H9 (cell line): ENCODE results near the gene MGAT5B. TPM values are rescaled to one million over a fixed set of nuclear protein-coding genes. Genes with fewer than 3 reads are reported as not detected.
"Not testable (repeated sequence)": the region's sequence is repeated elsewhere in the genome, so short reads cannot be mapped to it uniquely, and the experiment has no call there.

Experiments used
- DNase-seq: peaks from one replicate; pipeline ENCODE4 v3.0.0-alpha.2; 2017
- H2AFZ ChIP-seq: one replicate; pipeline ENCODE4 v1.6.1; 2013; ENCODE audit warnings: mild to moderate bottlenecking, low read length, control low read depth, moderate library complexity
- H2AK5ac ChIP-seq: 2 replicates; pipeline ENCODE4 v1.6.1; 2013; ENCODE audit warnings: low read length, control low read depth, mixed read lengths; ENCODE audit not compliant: insufficient read length
- H2BK120ac ChIP-seq: one replicate; pipeline ENCODE4 v1.6.1; 2013; ENCODE audit warnings: low read depth, mild to moderate bottlenecking, low read length, control low read depth, inconsistent platforms; ENCODE audit not compliant: poor library complexity, severe bottlenecking
- H2BK12ac ChIP-seq: 2 replicates; pipeline ENCODE4 v1.6.1; 2013; ENCODE audit warnings: low read length, control low read depth, mixed read lengths, low read depth; ENCODE audit not compliant: insufficient read length
- H2BK15ac ChIP-seq: 2 replicates; pipeline ENCODE4 v1.6.1; 2013; ENCODE audit warnings: low read depth, low read length, control low read depth
- H2BK20ac ChIP-seq: one replicate; pipeline ENCODE4 v1.6.1; 2013; ENCODE audit warnings: low read depth, mild to moderate bottlenecking, low read length, control low read depth, inconsistent platforms; ENCODE audit not compliant: poor library complexity, severe bottlenecking
- H2BK5ac ChIP-seq: 2 replicates; pipeline ENCODE4 v1.6.1; 2013; ENCODE audit warnings: low read length, control low read depth, mixed read lengths; ENCODE audit not compliant: insufficient read length
- H3K14ac ChIP-seq: 2 replicates; pipeline ENCODE4 v1.6.1; 2013; ENCODE audit warnings: low read length, control low read depth; ENCODE audit not compliant: insufficient read depth
- H3K18ac ChIP-seq: 2 replicates; pipeline ENCODE4 v1.6.1; 2013; ENCODE audit warnings: low read depth, mild to moderate bottlenecking, mixed read lengths, low read length, control low read depth; ENCODE audit not compliant: insufficient read length
- H3K23ac ChIP-seq: 2 replicates; pipeline ENCODE4 v1.6.1; 2013; ENCODE audit warnings: low read length, control low read depth, mixed read lengths, low read depth; ENCODE audit not compliant: insufficient read length
- H3K23me2 ChIP-seq: 2 replicates; pipeline ENCODE4 v1.6.1; 2013; ENCODE audit warnings: low read depth, mild to moderate bottlenecking, mixed read lengths, low read length, control low read depth; ENCODE audit not compliant: insufficient read length, poor library complexity, severe bottlenecking
- H3K27ac ChIP-seq: 2 replicates; pipeline ENCODE4 v1.5.1; 2013; ENCODE audit warnings: low read length, control low read depth, mixed read lengths, low read depth; ENCODE audit not compliant: insufficient read length
- H3K27me3 ChIP-seq: 2 replicates; pipeline ENCODE4 v1.6.1; 2013; ENCODE audit warnings: low read length, control low read depth, inconsistent platforms; ENCODE audit not compliant: insufficient read depth
- H3K4ac ChIP-seq: 2 replicates; pipeline ENCODE4 v1.6.1; 2013; ENCODE audit warnings: low read depth, mild to moderate bottlenecking, control low read depth, inconsistent platforms, low read length, moderate library complexity
- H3K4me1 ChIP-seq: 2 replicates; pipeline ENCODE4 v1.6.1; 2013; ENCODE audit warnings: low read length, control low read depth, inconsistent platforms; ENCODE audit not compliant: insufficient read depth
- H3K4me2 ChIP-seq: 2 replicates; pipeline ENCODE4 v1.6.1; 2013; ENCODE audit warnings: low read length, control low read depth, mixed read lengths; ENCODE audit not compliant: insufficient read length, insufficient read depth
- H3K56ac ChIP-seq: 2 replicates; pipeline ENCODE4 v1.6.1; 2013; ENCODE audit warnings: low read depth, mild to moderate bottlenecking, mixed read lengths, low read length, control low read depth; ENCODE audit not compliant: insufficient read length
- H3K79me1 ChIP-seq: 2 replicates; pipeline ENCODE4 v1.6.1; 2013; ENCODE audit warnings: low read depth, mild to moderate bottlenecking, moderate library complexity, low read length, control low read depth, inconsistent platforms; ENCODE audit not compliant: insufficient read depth, poor library complexity, severe bottlenecking
- H3K79me2 ChIP-seq: 2 replicates; pipeline ENCODE4 v1.6.1; 2013; ENCODE audit warnings: low read length, control low read depth, inconsistent platforms; ENCODE audit not compliant: insufficient read depth
- H3K9ac ChIP-seq: 2 replicates; pipeline ENCODE4 v1.6.1; 2013; ENCODE audit warnings: low read length, control low read depth, mixed read lengths; ENCODE audit not compliant: insufficient read length; ENCODE audit errors: extremely low read depth
- H3K9me3 ChIP-seq: one replicate; pipeline ENCODE4 v1.6.1; 2013; ENCODE audit warnings: low read depth, low read length, inconsistent platforms; ENCODE audit not compliant: control insufficient read depth
- H3T11ph ChIP-seq: one replicate; pipeline ENCODE4 v1.6.1; 2013; ENCODE audit warnings: mild to moderate bottlenecking, low read length, control low read depth, inconsistent platforms
- H4K20me1 ChIP-seq: one replicate; pipeline ENCODE4 v1.6.1; 2013; ENCODE audit not compliant: control insufficient read depth, insufficient read length, insufficient read depth
- H4K5ac ChIP-seq: 2 replicates; pipeline ENCODE4 v1.6.1; 2013; ENCODE audit warnings: low read depth, mild to moderate bottlenecking, mixed read lengths, low read length, control low read depth; ENCODE audit not compliant: insufficient read length
- H4K8ac ChIP-seq: replicated peaks from 2 replicates; pipeline ENCODE4 v1.6.1; 2013; ENCODE audit warnings: low read length, control low read depth, mixed read lengths, low read depth; ENCODE audit not compliant: insufficient read length
- H4K91ac ChIP-seq: 2 replicates; pipeline ENCODE4 v1.6.1; 2013; ENCODE audit warnings: low read depth, mild to moderate bottlenecking, moderate library complexity, mixed read lengths, low read length, control low read depth; ENCODE audit not compliant: insufficient read length
- H3K27ac Mint-ChIP-seq, 3 experiments: 2 replicates in 2 of 3; 3 replicates in 1 of 3; pipeline ENCODE4 v1.8.0; 2020 to 2021; ENCODE audit warnings: mixed read lengths in 3 of 3, mild to moderate bottlenecking in 1 of 3, moderate library complexity in 1 of 3
- H3K27me3 Mint-ChIP-seq: 2 replicates; pipeline ENCODE4 v1.8.0; 2021; ENCODE audit warnings: low read depth, mild to moderate bottlenecking, moderate library complexity, mixed read lengths
- H3K36me3 Mint-ChIP-seq, 3 experiments: 2 replicates in 2 of 3; 3 replicates in 1 of 3; pipeline ENCODE4 v1.8.0; 2020 to 2021; ENCODE audit warnings: low read depth in 3 of 3, mixed read lengths in 3 of 3; ENCODE audit not compliant: insufficient read depth in 1 of 3
- H3K4me1 Mint-ChIP-seq, 2 experiments: 2 replicates each; pipeline ENCODE4 v1.8.0; 2020; ENCODE audit warnings: mixed read lengths in 2 of 2
- H3K4me3 Mint-ChIP-seq, 2 experiments: 2 replicates in 1 of 2; 3 replicates in 1 of 2; pipeline ENCODE4 v1.8.0; 2020 to 2021; ENCODE audit warnings: mild to moderate bottlenecking in 2 of 2, mixed read lengths in 2 of 2, moderate library complexity in 1 of 2
- H3K9me3 Mint-ChIP-seq, 2 experiments: 2 replicates in 1 of 2; 3 replicates in 1 of 2; pipeline ENCODE4 v1.8.0; 2020; ENCODE audit warnings: mild to moderate bottlenecking in 2 of 2, mixed read lengths in 2 of 2, moderate library complexity in 1 of 2
- CTCF ChIP-seq: fragments of 200-600 bp; sonication (generic); conservative IDR thresholded peaks from 3 replicates; pipeline ENCODE4 v1.8.0; 2021; ENCODE audit warnings: antibody characterized with exemption, mild to moderate bottlenecking
- WGBS: extraction: QIAGEN DNeasy Blood & Tissue Kit; methylation state at CpG from one replicate; pipeline ENCODE4 v1.1.7; 2013; ENCODE audit warnings: missing lambda C conversion rate, low lambda C conversion rate, mixed read lengths; ENCODE audit not compliant: insufficient read length; ENCODE audit errors: extremely low coverage; 5-methylcytosine and 5-hydroxymethylcytosine counted together
- total RNA-seq: library from RNA; stranded (reverse); gene quantifications from 2 replicates; pipeline ENCODE4 v1.2.1, GENCODE V29; 2021

MGAT5B gene
- total RNA-seq, 1 experiment from 2014 or later: 4.9 TPM

DNA sequence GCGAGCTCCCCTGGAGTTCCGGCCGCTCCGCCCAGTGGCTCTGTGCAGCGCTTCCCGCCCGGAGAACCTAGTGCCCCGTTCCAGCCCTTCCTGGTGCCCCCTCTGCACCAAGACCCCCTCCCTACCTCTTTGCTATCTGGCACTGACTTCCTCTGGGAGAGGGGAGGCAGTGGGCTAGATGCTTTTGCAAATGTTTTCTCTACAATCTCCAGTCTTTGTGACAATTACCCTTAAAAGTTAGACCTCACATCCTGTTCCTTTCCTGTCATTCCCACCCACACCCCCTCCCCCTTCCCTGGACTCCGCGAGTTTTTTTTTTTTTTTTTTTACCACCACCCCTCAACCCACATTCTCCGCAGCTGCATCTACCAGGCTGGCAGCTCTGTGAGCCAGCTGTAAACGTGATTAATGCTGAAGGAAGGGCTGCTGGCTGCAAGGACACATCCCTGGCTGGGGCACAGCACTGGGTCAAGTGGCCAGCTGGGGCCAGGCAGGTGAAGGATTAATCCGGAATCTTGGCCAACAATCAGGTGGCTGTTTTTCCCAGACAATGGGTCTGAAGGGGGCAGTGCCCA lies 101.5 kb downstream of the MGAT5B start:
- Histone ChIP-seq H3K79me2 (no peaks in the 10 kb centered on the region), H2AK5ac (no peak overlapping the region), H3K4ac (no peak overlapping the region), H3K23ac (no peak overlapping the region), H3T11ph (no peak overlapping the region), H4K8ac (no peak overlapping the region), H3K79me1 (no peaks in the 10 kb centered on the region), H2BK5ac (no peak overlapping the region), H4K5ac (no peak overlapping the region), H3K23me2 (peaks cover 8% of the 10 kb centered on the region), H3K4me1 (peaks cover 4% of the 10 kb centered on the region; the same call in 1 of the 2 replicates), H3K27ac (peak overlapping the region; percentile 72), H3K27me3 (no peaks in the 10 kb centered on the region), H3K4me2 (peak overlapping the region; percentile 31), H3K9me3 (no peaks in the 10 kb centered on the region), H2BK20ac (no peak overlapping the region), H3K18ac (peak overlapping the region; percentile 61), H4K20me1 (no peaks in the 10 kb centered on the region), H2BK15ac (no peak overlapping the region), H4K91ac (no peak overlapping the region), H2AFZ (no peak overlapping the region), H2BK120ac (no peak overlapping the region), H2BK12ac (no peak overlapping the region), H3K14ac (peak overlapping the region; percentile 94), H3K56ac (no peak overlapping the region), H3K9ac (peak overlapping the region; percentile 74)
- Mint-ChIP-seq H3K36me3 (peaks cover 0 to 2% (median 0%) of the 10 kb centered on the region in 3 experiments; a peak in 1 of 7 replicates), H3K27ac (peak overlapping the region; percentile 98 to 99 (median 99)), H3K9me3 (no peaks in the 10 kb centered on the region; a peak in 1 of 5 replicates), H3K27me3 (peaks cover 5% of the 10 kb centered on the region; the same call in 1 of the 2 replicates), H3K4me1 (peaks cover 46 to 59% of the 10 kb centered on the region in 2 experiments), H3K4me3 (peak overlapping the region; percentile 73 to 84)
- peak; percentile 65 for DNase-seq
- no CpG with 5 or more reads among the region's 13 CpGs for WGBS
- no peak for TF ChIP-seq CTCF

- not testable (repeated sequence) for H3K9me3 ChIP-seq, H3K9me3 Mint-ChIP-seq, H3K27me3 Mint-ChIP-seq, H3K9ac ChIP-seq, H2BK15ac ChIP-seq, H3K79me2 ChIP-seq, H2BK12ac ChIP-seq, H4K5ac ChIP-seq, H2AFZ ChIP-seq, H3K23me2 ChIP-seq, DNase-seq, H2BK5ac ChIP-seq, H4K91ac ChIP-seq, H2BK20ac ChIP-seq, H3K56ac ChIP-seq, H3K27ac ChIP-seq, H2AK5ac ChIP-seq, H3K4me1 ChIP-seq, H3K79me1 ChIP-seq, H3K27me3 ChIP-seq, H4K8ac ChIP-seq, H3K23ac ChIP-seq, H3K4ac ChIP-seq, H3K36me3 Mint-ChIP-seq, H2BK120ac ChIP-seq, H4K20me1 ChIP-seq, H3T11ph ChIP-seq, H3K18ac ChIP-seq
- H3K14ac ChIP-seq: 0 out of 2 replicates have a peak overlapping the region, but pooled peaks have one; percentile 8
- H3K4me1 Mint-ChIP-seq: peaks cover 46 to 59% of the 10 kb centered on the region in 2 experiments
- WGBS: no CpG with 5 or more reads among the region's 5 CpGs
- peak overlapping the region in 1 of 2 experiments; percentile 12; a peak in 3 of 5 replicates for H3K4me3 Mint-ChIP-seq
- H3K4me2 ChIP-seq: peak overlapping the region; percentile 31
- peak overlapping the region in 2 of 3 experiments; percentile 1 to 9; a peak in 4 of 7 replicates for H3K27ac Mint-ChIP-seq
Measured at GRCh38 chr17:76970228-76970627, 102.0 kb downstream of the MGAT5B start.
